ENCODE data around the gene GDF15. TPM values are rescaled to one million over a fixed set of nuclear protein-coding genes. Genes with fewer than 3 reads are reported as not detected.
A peak's percentile ranks its signal among the peaks of the same experiment; 100 is the strongest.
"Not testable (repeated sequence)": the region's sequence is repeated elsewhere in the genome, so short reads cannot be mapped to it uniquely, and the experiment has no call there.

The GDF15 gene
- total RNA-seq, 1 experiment from 2014 or later: not detected

- H3K9me2 ChIP-seq (replicated peaks; ENCODE audit: insufficient read depth, low read length); H4K20me1 ChIP-seq (ENCODE audit: insufficient read depth, low read depth, low read length); H3K9me3 ChIP-seq (ENCODE audit: low read length); H3K36me3 ChIP-seq (ENCODE audit: insufficient read depth, low read length); H3K27me3 ChIP-seq (ENCODE audit: low read length); H3K79me2 ChIP-seq (ENCODE audit: low read length): not testable (repeated sequence)
- peak overlapping the region; percentile 91 for H3K27ac ChIP-seq (ENCODE audit: low read length)
- DNase-seq: peak; percentile 63
- peak overlapping the region; percentile 5; the same call in 1 of the 2 replicates for H2AFZ ChIP-seq (ENCODE audit: low read length)
- peaks cover 35% of the 10 kb centered on the region for H3K4me1 ChIP-seq (ENCODE audit: low read length)
- peak overlapping the region; percentile 71 for H3K4me2 ChIP-seq (ENCODE audit: low read depth, low read length, poor library complexity, severe bottlenecking)
- H3K9ac ChIP-seq (ENCODE audit: low read length): peak overlapping the region; percentile 73
- peak overlapping the region; percentile 49 for H3K4me3 ChIP-seq (ENCODE audit: low read length)
Measured at GRCh38 chr19:18402455-18403248, 16.7 kb downstream of the GDF15 start.

GRCh38 chr19:18405754-18406153 lies 19.8 kb downstream of the GDF15 start:
- H3K4me1 ChIP-seq (ENCODE audit: low read length): peaks cover 46% of the 10 kb centered on the region
- not testable (repeated sequence) for H3K79me2 ChIP-seq (ENCODE audit: low read length); H3K4me3 ChIP-seq (ENCODE audit: low read length); H3K9ac ChIP-seq (ENCODE audit: low read length); H2AFZ ChIP-seq (ENCODE audit: low read length); H3K4me2 ChIP-seq (ENCODE audit: low read depth, low read length, poor library complexity, severe bottlenecking); DNase-seq; H3K9me2 ChIP-seq (replicated peaks; ENCODE audit: insufficient read depth, low read length); H3K9me3 ChIP-seq (ENCODE audit: low read length); H3K27ac ChIP-seq (ENCODE audit: low read length); H4K20me1 ChIP-seq (ENCODE audit: insufficient read depth, low read depth, low read length); H3K27me3 ChIP-seq (ENCODE audit: low read length); H3K36me3 ChIP-seq (ENCODE audit: insufficient read depth, low read length)

- Histone ChIP-seq H2AFZ (ENCODE audit: low read length) (no peak overlapping the region), H3K9ac (ENCODE audit: low read length) (no peak overlapping the region)
Measured at GRCh38 chr19:18406749-18407148, 20.8 kb downstream of the GDF15 start.

GRCh38 chr19:18408053-18408476 lies 22.1 kb downstream of the GDF15 start:
- Histone ChIP-seq H3K27me3 (ENCODE audit: low read length) (no peaks in the 10 kb centered on the region), H3K79me2 (ENCODE audit: low read length) (no peaks in the 10 kb centered on the region), H3K4me1 (ENCODE audit: low read length) (peaks cover 28% of the 10 kb centered on the region), H3K9me2 (replicated peaks; ENCODE audit: insufficient read depth, low read length) (no peaks in the 10 kb centered on the region), H3K9ac (ENCODE audit: low read length) (peak overlapping the region; percentile 45), H3K36me3 (ENCODE audit: insufficient read depth, low read length) (no peaks in the 10 kb centered on the region), H3K9me3 (ENCODE audit: low read length) (no peaks in the 10 kb centered on the region), H4K20me1 (ENCODE audit: insufficient read depth, low read depth, low read length) (no peaks in the 10 kb centered on the region), H3K4me2 (ENCODE audit: low read depth, low read length, poor library complexity, severe bottlenecking) (peak overlapping the region; percentile 35), H3K27ac (ENCODE audit: low read length) (peak overlapping the region; percentile 79), H3K4me3 (ENCODE audit: low read length) (no peak overlapping the region), H2AFZ (ENCODE audit: low read length) (no peak overlapping the region)
- DNase-seq: peak; percentile 96

More at GRCh38 chr19:18406749-18407148, 20.8 kb downstream of the GDF15 start:
- Histone ChIP-seq H3K27ac (ENCODE audit: low read length) (no peak overlapping the region), H3K27me3 (ENCODE audit: low read length) (no peaks in the 10 kb centered on the region), H3K9me2 (replicated peaks; ENCODE audit: insufficient read depth, low read length) (no peaks in the 10 kb centered on the region), H3K79me2 (ENCODE audit: low read length) (no peaks in the 10 kb centered on the region), H3K4me2 (ENCODE audit: low read depth, low read length, poor library complexity, severe bottlenecking) (no peak overlapping the region), H3K9me3 (ENCODE audit: low read length) (no peaks in the 10 kb centered on the region), H3K36me3 (ENCODE audit: insufficient read depth, low read length) (no peaks in the 10 kb centered on the region), H4K20me1 (ENCODE audit: insufficient read depth, low read depth, low read length) (no peaks in the 10 kb centered on the region), H3K4me3 (ENCODE audit: low read length) (no peak overlapping the region), H3K4me1 (ENCODE audit: low read length) (peaks cover 41% of the 10 kb centered on the region)
- DNase-seq: no peak

GRCh38 chr19:18412610-18413239 lies 26.8 kb downstream of the GDF15 start:
- Histone ChIP-seq H3K36me3 (ENCODE audit: insufficient read depth, low read length) (no peaks in the 10 kb centered on the region), H3K4me3 (ENCODE audit: low read length) (no peak overlapping the region), H3K27ac (ENCODE audit: low read length) (no peak overlapping the region), H2AFZ (ENCODE audit: low read length) (no peak overlapping the region), H3K9me2 (replicated peaks; ENCODE audit: insufficient read depth, low read length) (no peaks in the 10 kb centered on the region), H3K27me3 (ENCODE audit: low read length) (no peaks in the 10 kb centered on the region), H3K4me1 (ENCODE audit: low read length) (peaks cover 28% of the 10 kb centered on the region), H3K9me3 (ENCODE audit: low read length) (no peaks in the 10 kb centered on the region), H4K20me1 (ENCODE audit: insufficient read depth, low read depth, low read length) (no peaks in the 10 kb centered on the region), H3K4me2 (ENCODE audit: low read depth, low read length, poor library complexity, severe bottlenecking) (no peak overlapping the region), H3K79me2 (ENCODE audit: low read length) (no peaks in the 10 kb centered on the region), H3K9ac (ENCODE audit: low read length) (no peak overlapping the region)
- no peak for DNase-seq

GRCh38 chr19:18414504-18415177 lies 28.7 kb downstream of the GDF15 start:
- H3K36me3 ChIP-seq (ENCODE audit: insufficient read depth, low read length): no peaks in the 10 kb centered on the region
- no peak overlapping the region for H3K4me3 ChIP-seq (ENCODE audit: low read length)
- H2AFZ ChIP-seq (ENCODE audit: low read length): no peak overlapping the region
- H3K9me3 ChIP-seq (ENCODE audit: low read length): no peaks in the 10 kb centered on the region
- no peak overlapping the region for H3K27ac ChIP-seq (ENCODE audit: low read length)
- H3K9me2 ChIP-seq (replicated peaks; ENCODE audit: insufficient read depth, low read length): no peaks in the 10 kb centered on the region
- no peaks in the 10 kb centered on the region for H3K79me2 ChIP-seq (ENCODE audit: low read length)
- H3K9ac ChIP-seq (ENCODE audit: low read length): no peak overlapping the region
- no peak overlapping the region for H3K4me2 ChIP-seq (ENCODE audit: low read depth, low read length, poor library complexity, severe bottlenecking)
- H3K4me1 ChIP-seq (ENCODE audit: low read length): peaks cover 26% of the 10 kb centered on the region
- no peak for DNase-seq
- H3K27me3 ChIP-seq (ENCODE audit: low read length): no peaks in the 10 kb centered on the region; the same call in 1 of the 2 replicates
- no peaks in the 10 kb centered on the region; the same call in 1 of the 2 replicates for H4K20me1 ChIP-seq (ENCODE audit: insufficient read depth, low read depth, low read length)

- no peaks in the 10 kb centered on the region for H3K36me3 ChIP-seq (ENCODE audit: insufficient read depth, low read length)
- H3K4me2 ChIP-seq (ENCODE audit: low read depth, low read length, poor library complexity, severe bottlenecking): no peak overlapping the region
- no peak overlapping the region for H3K27ac ChIP-seq (ENCODE audit: low read length)
- H2AFZ ChIP-seq (ENCODE audit: low read length): no peak overlapping the region
- no peaks in the 10 kb centered on the region for H3K9me3 ChIP-seq (ENCODE audit: low read length)
- H4K20me1 ChIP-seq (ENCODE audit: insufficient read depth, low read depth, low read length): peaks cover 2% of the 10 kb centered on the region; the same call in 1 of the 2 replicates
- H3K79me2 ChIP-seq (ENCODE audit: low read length): no peaks in the 10 kb centered on the region
- no peaks in the 10 kb centered on the region; the same call in 1 of the 2 replicates for H3K27me3 ChIP-seq (ENCODE audit: low read length)
- DNase-seq: no peak
- no peak overlapping the region for H3K4me3 ChIP-seq (ENCODE audit: low read length)
- no peak overlapping the region for H3K9ac ChIP-seq (ENCODE audit: low read length)
- no peaks in the 10 kb centered on the region for H3K9me2 ChIP-seq (replicated peaks; ENCODE audit: insufficient read depth, low read length)
- peaks cover 31% of the 10 kb centered on the region for H3K4me1 ChIP-seq (ENCODE audit: low read length)
Measured at GRCh38 chr19:18415178-18415867, 29.4 kb downstream of the GDF15 start.

Data from Karpas-422 (cell line).